BLaER1 treated with 17β-estradiol and CSF1 and Interleukin-3, amounts not matched to agents 10 nM and 100 nM (cell line): ENCODE measurements around the gene DHRS13.
A peak's percentile ranks its signal among the peaks of the same experiment; 100 is the strongest.
"Not testable (repeated sequence)": the region's sequence is repeated elsewhere in the genome, so short reads cannot be mapped to it uniquely, and the experiment has no call there.

Experiments used
- H3K27ac ChIP-seq, 11 experiments: shearing (Covaris generic); formaldehyde crosslinking; 2 replicates each; pipeline ENCODE4 v1.8.1; 2022
- H3K27me3 ChIP-seq, 11 experiments: shearing (Covaris generic); formaldehyde crosslinking; 2 replicates each; pipeline ENCODE4 v1.8.1; 2022
- H3K36me3 ChIP-seq, 11 experiments: shearing (Covaris generic); formaldehyde crosslinking; 2 replicates each; pipeline ENCODE4 v1.8.1; 2022
- H3K4me1 ChIP-seq, 10 experiments: shearing (Covaris generic); formaldehyde crosslinking; 2 replicates each; pipeline ENCODE4 v1.8.1; 2022
- H3K4me2 ChIP-seq, 11 experiments: shearing (Covaris generic); formaldehyde crosslinking; 2 replicates each; pipeline ENCODE4 v1.8.1; 2022
- H3K4me3 ChIP-seq, 10 experiments: shearing (Covaris generic); formaldehyde crosslinking; 2 replicates each; pipeline ENCODE4 v1.8.1; 2022
- H3K9ac ChIP-seq, 11 experiments: shearing (Covaris generic); formaldehyde crosslinking; 2 replicates each; pipeline ENCODE4 v1.8.1; 2022
- H3K9me3 ChIP-seq, 11 experiments: shearing (Covaris generic); formaldehyde crosslinking; replicated peaks in 1 of 11; 2 replicates each; pipeline ENCODE4 v1.8.1; 2022
- H4K20me1 ChIP-seq, 11 experiments: shearing (Covaris generic); formaldehyde crosslinking; 2 replicates each; pipeline ENCODE4 v1.8.1; 2022
- Cebpa-rat ChIP-seq, 11 experiments: shearing (Covaris generic); IDR thresholded peaks; 2 replicates each; pipeline ENCODE4 v1.8.1; 2022

DHRS13 gene

GRCh38 chr17:28857905-28858800 lies 44.7 kb downstream of the DHRS13 start:
- H3K9ac ChIP-seq = no peak overlapping the region
- H3K4me1 ChIP-seq = peaks cover 16 to 28% (median 20%) of the 10 kb centered on the region in 10 experiments
- no peak overlapping the region for H3K4me3 ChIP-seq
- no peaks in the 10 kb centered on the region for H4K20me1 ChIP-seq
- H3K9me3 ChIP-seq = no peaks in the 10 kb centered on the region
- TF ChIP-seq Cebpa-rat (IDR thresholded peaks at IDR 0.05) = no peak
- H3K36me3 ChIP-seq = peaks cover 50 to 65% (median 56%) of the 10 kb centered on the region in 11 experiments
- H3K27ac ChIP-seq = no peak overlapping the region
- no peaks in the 10 kb centered on the region for H3K27me3 ChIP-seq
- H3K4me2 ChIP-seq = no peak overlapping the region

- peak overlapping the region; percentile 82 to 96 (median 90); a peak in 21 of 22 replicates for H3K4me2 ChIP-seq
- H3K27me3 ChIP-seq = no peaks in the 10 kb centered on the region
- no peaks in the 10 kb centered on the region for H3K9me3 ChIP-seq
- H4K20me1 ChIP-seq = no peaks in the 10 kb centered on the region
- H3K36me3 ChIP-seq = peaks cover 47 to 51% (median 50%) of the 10 kb centered on the region in 11 experiments
- no peak overlapping the region for H3K27ac ChIP-seq
- H3K9ac ChIP-seq = peak overlapping the region in 9 of 11 experiments; percentile 7 to 91 (median 88); a peak in 11 of 22 replicates
- TF ChIP-seq Cebpa-rat (IDR thresholded peaks at IDR 0.05) = no peak
- peaks cover 16 to 21% (median 18%) of the 10 kb centered on the region in 10 experiments for H3K4me1 ChIP-seq
- peak overlapping the region; percentile 73 to 91 (median 81); a peak in 11 of 20 replicates for H3K4me3 ChIP-seq
Measured at GRCh38 chr17:28856028-28856574, 46.8 kb downstream of the DHRS13 start.

- no peaks in the 10 kb centered on the region for H3K27me3 ChIP-seq
- peak overlapping the region; percentile 73 to 91 (median 81) for H3K4me3 ChIP-seq
- no peak for TF ChIP-seq Cebpa-rat (IDR thresholded peaks at IDR 0.05)
- peaks cover 16 to 21% (median 18%) of the 10 kb centered on the region in 10 experiments for H3K4me1 ChIP-seq
- peak overlapping the region; percentile 82 to 96 (median 90) for H3K4me2 ChIP-seq
- peak overlapping the region; percentile 66 to 88 (median 80) for H3K27ac ChIP-seq
- H3K9ac ChIP-seq = peak overlapping the region; percentile 84 to 91 (median 88)
- no peaks in the 10 kb centered on the region for H4K20me1 ChIP-seq
- H3K9me3 ChIP-seq = no peaks in the 10 kb centered on the region
- H3K36me3 ChIP-seq = peaks cover 41 to 44% (median 43%) of the 10 kb centered on the region in 11 experiments
Measured at GRCh38 chr17:28855336-28855679, 47.6 kb downstream of the DHRS13 start.

GRCh38 chr17:28854457-28855335 lies 48.2 kb downstream of the DHRS13 start, which contains the start of gene ERAL1:
TSS of gene ERAL1 (plus strand) at chr17:28855016. CDS start at chr17:28855035, 19 bp downstream.
- no peak for TF ChIP-seq Cebpa-rat (IDR thresholded peaks at IDR 0.05)
- Histone ChIP-seq H3K36me3 (peaks cover 35 to 38% (median 37%) of the 10 kb centered on the region in 11 experiments), H3K27ac (peak within 1 kb of the TSS; percentile 66 to 88 (median 80)), H4K20me1 (no peaks in the 10 kb centered on the region), H3K9me3 (no peaks in the 10 kb centered on the region), H3K4me3 (peak within 1 kb of the TSS; percentile 73 to 91 (median 81)), H3K27me3 (no peaks in the 10 kb centered on the region), H3K9ac (peak within 1 kb of the TSS; percentile 84 to 91 (median 88)), H3K4me1 (peaks cover 16 to 21% (median 18%) of the 10 kb centered on the region in 10 experiments), H3K4me2 (peak within 1 kb of the TSS; percentile 82 to 96 (median 90))

DNA sequence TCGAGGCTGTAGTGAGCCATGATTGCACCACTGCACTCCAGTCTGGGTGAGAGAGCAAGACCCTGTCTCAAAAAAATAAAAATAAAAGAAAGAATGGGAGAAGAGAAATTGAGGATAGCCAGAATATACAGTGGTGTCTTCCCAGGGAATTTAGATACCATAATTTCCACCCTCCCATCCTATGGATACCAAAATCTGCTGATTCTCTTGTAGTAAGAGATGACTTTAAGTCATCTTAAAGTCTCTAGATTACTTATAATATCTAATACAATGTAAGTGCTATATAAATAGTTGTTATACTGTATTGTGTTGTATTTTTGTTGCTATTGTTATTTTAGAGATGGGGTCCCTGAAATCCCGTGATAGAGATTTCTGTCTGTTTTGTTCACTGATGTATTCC lies 49.6 kb downstream of the DHRS13 start:
- no peak for TF ChIP-seq Cebpa-rat (IDR thresholded peaks at IDR 0.05)
- peak overlapping the region in 6 of 11 experiments; percentile 19 to 90 (median 62); a peak in 7 of 22 replicates for H3K4me2 ChIP-seq
- H3K9ac ChIP-seq = no peak overlapping the region
- no peak overlapping the region for H3K27ac ChIP-seq
- no peak overlapping the region for H3K4me3 ChIP-seq
- no peaks in the 10 kb centered on the region for H4K20me1 ChIP-seq
- peaks cover 16 to 21% (median 18%) of the 10 kb centered on the region in 10 experiments for H3K4me1 ChIP-seq
- H3K36me3 ChIP-seq = peaks cover 21 to 24% (median 23%) of the 10 kb centered on the region in 11 experiments
- H3K9me3 ChIP-seq = no peaks in the 10 kb centered on the region
- no peaks in the 10 kb centered on the region for H3K27me3 ChIP-seq

DNA sequence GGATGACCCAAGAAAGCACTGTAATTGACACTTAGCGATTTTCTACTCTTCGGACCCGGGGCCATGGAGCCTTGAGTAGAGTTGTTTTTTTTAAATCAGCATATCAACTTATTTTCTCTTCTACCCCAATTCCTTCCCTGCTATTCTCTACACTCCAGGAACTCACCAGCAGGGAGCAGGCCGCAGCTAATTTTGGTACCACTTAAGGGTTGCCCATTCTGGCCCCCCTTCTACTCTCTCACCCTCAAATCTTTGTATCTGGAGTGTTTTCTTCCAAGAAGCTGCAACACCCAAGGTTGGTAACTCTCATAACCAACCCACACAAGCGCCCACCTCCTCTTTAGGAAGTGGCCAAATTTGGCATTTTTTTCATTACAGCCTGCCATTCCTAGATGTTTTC lies 53.6 kb downstream of the DHRS13 start:
- no peaks in the 10 kb centered on the region for H4K20me1 ChIP-seq
- TF ChIP-seq Cebpa-rat (IDR thresholded peaks at IDR 0.05) = no peak
- H3K4me3 ChIP-seq = no peak overlapping the region
- no peaks in the 10 kb centered on the region for H3K9me3 ChIP-seq
- no peaks in the 10 kb centered on the region for H3K36me3 ChIP-seq
- no peak overlapping the region for H3K27ac ChIP-seq
- no peak overlapping the region for H3K9ac ChIP-seq
- H3K27me3 ChIP-seq = no peaks in the 10 kb centered on the region
- H3K4me2 ChIP-seq = no peak overlapping the region
- peaks cover 3 to 10% (median 6%) of the 10 kb centered on the region in 10 experiments; a peak in 16 of 20 replicates for H3K4me1 ChIP-seq

DNA sequence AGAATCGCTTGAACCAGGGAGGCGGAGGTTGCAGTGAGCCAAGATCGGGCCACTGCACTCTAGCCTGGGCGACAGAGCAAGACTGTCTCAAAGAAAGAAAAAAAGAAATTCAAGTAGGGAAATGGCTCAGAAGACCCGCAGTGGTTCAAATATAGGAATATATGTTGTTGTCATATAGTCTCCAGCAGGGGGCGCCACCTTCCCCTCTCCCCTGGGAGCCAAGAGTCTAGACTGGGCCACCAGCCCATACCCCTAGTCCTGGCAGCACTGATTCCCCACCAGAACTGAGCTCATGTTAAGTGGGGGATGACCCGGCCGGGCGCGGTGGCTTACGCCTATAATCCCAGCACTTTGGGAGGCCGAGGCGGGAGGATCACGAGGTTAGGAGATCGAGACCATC lies 54.2 kb downstream of the DHRS13 start:
- not testable (repeated sequence) for H3K4me2 ChIP-seq, H4K20me1 ChIP-seq, H3K27ac ChIP-seq, H3K9me3 ChIP-seq, H3K4me3 ChIP-seq, H3K9ac ChIP-seq, H3K4me1 ChIP-seq, H3K27me3 ChIP-seq, H3K36me3 ChIP-seq
